Heart right ventricle (tissue), 16 donors: ENCODE results near the gene RNF157. TPM values are rescaled to one million over a fixed set of nuclear protein-coding genes. Genes with fewer than 3 reads are reported as not detected.

Source experiments
- ATAC-seq, 8 donors: fragments of 200-7000 bp; cut with Tn5 transposase; one replicate each; pipeline ENCODE4 v1.9.1; 2020; ENCODE audit warnings: mild to moderate bottlenecking in 8 of 8, moderate library complexity in 8 of 8, moderate number of reproducible peaks in 1 of 8
- DNase-seq, 2 donors: peaks; one replicate each; pipeline ENCODE4 v3.0.0-alpha.2; 2020
- H3K27ac ChIP-seq, 10 donors: fragments of 200-600 bp; sonication (generic) in 2 of 10; one replicate each; pipeline versions ENCODE4 v1.5.0 to v1.8.0; 2020 to 2022; ENCODE audit warnings: mild to moderate bottlenecking in 3 of 10
- H3K27me3 ChIP-seq, 7 donors: fragments of 200-600 bp; one replicate each; pipeline ENCODE4 v1.8.0; 2021 to 2022; ENCODE audit warnings: mild to moderate bottlenecking in 2 of 7
- H3K36me3 ChIP-seq, 9 donors: fragments of 200-600 bp; sonication (generic) in 1 of 9; one replicate each; pipeline versions ENCODE4 v1.5.0 to v1.8.0; 2020 to 2022; ENCODE audit warnings: mild to moderate bottlenecking in 2 of 9
- H3K4me1 ChIP-seq, 9 donors: fragments of 200-600 bp; sonication (generic) in 1 of 9; one replicate each; pipeline versions ENCODE4 v1.5.0 to v1.8.0; 2020 to 2022; ENCODE audit warnings: mild to moderate bottlenecking in 4 of 9
- H3K4me3 ChIP-seq, 10 donors: fragments of 200-600 bp; sonication (generic) in 2 of 10; one replicate each; pipeline versions ENCODE4 v1.5.0 to v1.8.0; 2020 to 2022; ENCODE audit warnings: mild to moderate bottlenecking in 7 of 10, moderate library complexity in 2 of 10
- H3K9me3 ChIP-seq, 11 donors: fragments of 200-600 bp in 10 of 11; sonication (generic) in 2 of 11; one replicate each; pipeline versions ENCODE4 v1.5.0 to v1.8.0; 2013 to 2022; ENCODE audit warnings: mild to moderate bottlenecking in 2 of 11, control low read depth in 1 of 11, moderate library complexity in 1 of 11
- WGBS, 2 donors: extraction: QIAGEN DNeasy Blood & Tissue Kit; methylation state at CpG; one replicate each; pipeline ENCODE4 v1.1.7; 2013; ENCODE audit warnings: inconsistent platforms in 1 of 2; 5-methylcytosine and 5-hydroxymethylcytosine counted together
- intact Hi-C, 10 donors: fragments of 100-400 bp; cut with DNase I; formaldehyde crosslinking; loops; one replicate each; pipeline versions ENCODE4 v1.11.1 to v1.14.2; 2022
- polyA plus RNA-seq, 2 donors: library from polyadenylated mRNA; stranded (reverse); fragments of 200-250 nt; gene quantifications; one replicate each; pipeline ENCODE4 v1.2.3, GENCODE V29; 2013
- total RNA-seq, 10 donors: library from RNA; stranded (reverse); fragmentation: NEBNext Ultra II Directional in 3 of 10; extraction: Animal tissue kit (Norgen Biotek cat#: 25700) in 3 of 10; gene quantifications; one replicate each; pipeline versions ENCODE4 v1.2.1 to v1.2.4, GENCODE V29; 2021 to 2023
- TF ChIP-seq, protein P1 (sequence below), 9 donors: fragments of 200-600 bp; sonication (generic) in 2 of 9; IDR thresholded peaks; one replicate each; pipeline versions ENCODE4 v1.5.0 to v1.8.0; 2021 to 2022; ENCODE audit warnings: antibody characterized with exemption in 9 of 9, mild to moderate bottlenecking in 5 of 9, moderate library complexity in 1 of 9
- donor health status: Arrhythmogenic right ventricular cardiomyopathy.
- donor health status: ischemic (EF 13 %, LVEDD 7.1; RV severe dilation, severe dysfunction).
- donor health status: healthy with polysubstance abuse.
- donor health status: DM: no; HTN: yes; CAD: no.
- donor health status: DM: no; HTN: no; CAD: no.
- donor health status: ischemic (EF 25% LVEDD 6.9; RV normal size, moderate dysfunction).
- donor health status: ischemic (EF 25% LVEDD 5.7; RV mildly dilated, moderate dysfunction).
- donor health status: healthy.
- donor health status: DM: yes; HTN: yes; CAD: no.
- donor health status: Ischemic cardiomyopathy.
- donor health status: ischemic (EF 35%, LVEDD 5.7; RV mildly dilated, moderate dysfunction).
- donor health status: nonischemic (EF 11% LVEDD 7.7; RV severe dilation, severe dysfunction).
- donor health status: DM: yes; HTN: yes; CAD: no.
- donor health status: PGD.
- donor health status: ischemic (EF 29% LVEDD 5.4; RV normal size, mild dysfunction).
- donor health status: nonischemic (EF 23%, LVEDD 6.1; RV moderate dilation, normal function).

RNF157 gene
- total and polyA plus RNA-seq, 12 donors: 1.3 to 18.8 (median 3.4) TPM

DNA sequence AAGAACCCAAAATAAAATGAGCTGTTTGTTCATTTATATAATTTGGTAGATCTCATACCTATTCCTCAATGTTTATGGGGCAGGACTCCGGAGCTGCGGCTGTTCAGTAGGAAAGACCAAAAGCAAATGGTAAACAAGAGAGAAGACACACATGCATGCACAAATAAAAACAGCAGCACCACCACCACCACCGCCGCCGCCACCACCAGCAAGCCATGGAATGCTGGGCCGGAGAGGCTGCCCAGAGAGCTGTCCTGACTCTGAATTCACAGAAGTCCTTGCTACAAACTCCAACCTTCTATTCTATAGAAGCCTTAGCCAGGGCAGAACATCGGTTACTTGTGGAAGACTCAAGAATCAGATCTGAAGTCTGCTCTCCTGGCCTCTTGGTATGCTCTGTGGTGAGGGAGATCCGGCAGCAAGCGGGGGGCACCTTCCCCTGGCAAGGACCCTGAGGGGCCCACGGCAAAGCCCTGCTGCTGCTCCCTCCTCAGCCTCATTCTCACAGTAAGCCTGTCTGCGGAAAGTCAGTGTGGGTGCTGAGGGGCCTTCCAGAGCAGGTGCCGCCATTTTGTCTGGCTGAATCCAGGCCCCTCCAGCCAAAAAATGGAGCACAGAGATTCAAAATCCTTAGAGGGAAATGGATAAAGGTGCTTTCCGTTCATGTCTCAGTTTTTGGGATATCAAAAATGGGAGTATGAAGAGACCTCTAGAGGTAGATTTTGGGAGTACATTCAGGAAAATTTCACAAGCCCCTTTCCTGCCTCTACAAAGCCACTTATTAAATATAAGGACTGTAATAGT, 92.9 kb downstream of the RNF157 start:
- TF ChIP-seq, protein P1, sequence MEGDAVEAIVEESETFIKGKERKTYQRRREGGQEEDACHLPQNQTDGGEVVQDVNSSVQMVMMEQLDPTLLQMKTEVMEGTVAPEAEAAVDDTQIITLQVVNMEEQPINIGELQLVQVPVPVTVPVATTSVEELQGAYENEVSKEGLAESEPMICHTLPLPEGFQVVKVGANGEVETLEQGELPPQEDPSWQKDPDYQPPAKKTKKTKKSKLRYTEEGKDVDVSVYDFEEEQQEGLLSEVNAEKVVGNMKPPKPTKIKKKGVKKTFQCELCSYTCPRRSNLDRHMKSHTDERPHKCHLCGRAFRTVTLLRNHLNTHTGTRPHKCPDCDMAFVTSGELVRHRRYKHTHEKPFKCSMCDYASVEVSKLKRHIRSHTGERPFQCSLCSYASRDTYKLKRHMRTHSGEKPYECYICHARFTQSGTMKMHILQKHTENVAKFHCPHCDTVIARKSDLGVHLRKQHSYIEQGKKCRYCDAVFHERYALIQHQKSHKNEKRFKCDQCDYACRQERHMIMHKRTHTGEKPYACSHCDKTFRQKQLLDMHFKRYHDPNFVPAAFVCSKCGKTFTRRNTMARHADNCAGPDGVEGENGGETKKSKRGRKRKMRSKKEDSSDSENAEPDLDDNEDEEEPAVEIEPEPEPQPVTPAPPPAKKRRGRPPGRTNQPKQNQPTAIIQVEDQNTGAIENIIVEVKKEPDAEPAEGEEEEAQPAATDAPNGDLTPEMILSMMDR (IDR thresholded peaks at IDR 0.05): peak; percentile 13 to 66 (median 53)
- intact Hi-C loops: loop anchor here in 2 of 10 donors (2.0 kb wide), 2 partner anchors 23 to 27 kb away; no protein-coding TSS in a partner anchor

DNA sequence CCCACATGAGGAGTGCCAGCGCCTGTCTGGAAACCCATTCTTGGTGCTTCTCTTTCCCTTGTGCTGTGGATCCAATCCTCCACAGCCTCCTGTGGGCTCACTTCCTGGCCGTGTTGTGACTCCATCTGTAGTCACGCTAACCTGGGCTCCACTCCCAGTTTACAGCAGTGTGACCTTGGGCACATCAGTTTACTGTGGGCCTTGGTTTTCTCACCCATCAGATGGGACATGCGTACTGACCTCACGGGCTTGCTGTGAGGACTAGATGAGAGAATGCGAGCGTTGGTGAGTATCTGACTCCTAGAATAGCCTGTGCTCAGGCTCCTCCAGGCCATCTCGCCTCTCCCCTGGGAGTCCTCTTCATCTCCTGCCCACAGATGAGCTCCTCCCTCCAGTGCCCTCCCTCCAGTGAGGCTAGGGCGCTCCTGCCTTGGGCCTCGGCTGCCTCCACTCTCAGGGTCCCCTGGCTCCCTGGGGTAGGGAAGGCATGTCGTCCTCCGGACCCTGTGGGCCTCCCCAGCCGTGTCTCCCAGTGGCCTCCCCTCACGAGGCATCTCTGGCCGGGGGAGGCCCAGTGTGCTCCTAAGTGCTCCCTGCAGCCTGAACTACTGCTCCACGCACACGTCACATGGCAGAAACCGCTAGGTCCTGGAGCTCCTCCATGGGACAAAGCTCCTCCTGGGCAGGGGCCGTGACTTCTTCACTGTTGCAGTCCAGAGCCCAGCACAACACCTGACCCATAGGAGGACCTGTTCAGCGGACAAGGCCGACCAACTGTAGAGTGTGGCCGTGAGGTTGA, 94.0 kb downstream of the RNF157 start:
- DNase-seq: no peak
- TF ChIP-seq, protein P1 (IDR thresholded peaks at IDR 0.05): no peak

More for the DNA sequence above, 92.9 kb downstream of the RNF157 start:
- Histone ChIP-seq H3K36me3 (no peaks in the 10 kb centered on the region), H3K4me1 (peaks cover 3 to 43% (median 25%) of the 10 kb centered on the region in 9 donors), H3K27me3 (no peaks in the 10 kb centered on the region), H3K27ac (no peak overlapping the region), H3K4me3 (no peak overlapping the region), H3K9me3 (no peaks in the 10 kb centered on the region)
- ATAC-seq (no peak), DNase-seq (no peak)
- WGBS, 2 donors: 86 to 87% methylated on average over 13 of the region's 13 CpGs

DNA sequence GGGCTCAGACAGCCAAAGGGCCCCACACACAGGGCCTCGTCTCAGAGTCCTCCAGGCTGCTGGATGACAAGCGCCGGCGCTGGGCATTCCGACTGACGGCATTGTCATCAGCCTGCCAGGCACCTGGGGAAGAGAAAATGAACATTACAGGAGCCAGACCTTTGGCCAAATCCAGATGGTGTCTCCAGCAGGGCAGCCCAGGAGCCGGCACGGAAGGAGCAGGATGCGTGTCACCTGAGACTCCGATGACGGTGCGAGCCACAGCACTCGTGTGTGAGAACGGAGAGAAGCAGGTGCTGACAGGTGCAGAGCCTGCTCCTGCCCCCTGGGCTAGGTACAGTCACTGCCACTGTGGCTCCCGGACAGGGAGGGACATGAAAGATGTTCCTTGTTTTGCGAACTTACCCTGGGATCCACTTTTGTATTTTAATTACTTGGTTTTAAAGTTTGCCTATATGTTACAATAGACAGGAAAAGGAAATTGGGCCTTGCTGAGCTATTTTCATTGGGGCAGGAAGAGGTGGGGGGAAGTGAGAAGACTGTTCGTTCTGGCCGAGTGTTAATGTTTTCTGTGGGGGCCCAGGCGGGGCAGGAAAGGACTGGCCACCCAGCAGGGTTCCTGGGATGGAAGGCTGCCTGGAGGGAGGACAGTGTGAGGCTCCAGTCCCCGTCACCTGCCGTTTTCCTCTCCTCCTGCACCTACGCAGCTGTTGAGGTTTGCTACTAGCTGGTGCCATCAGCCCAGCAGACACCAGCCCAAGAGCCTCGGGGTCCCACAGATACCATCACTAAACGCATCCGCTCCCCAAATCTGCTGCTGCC, 94.9 kb downstream of the RNF157 start:
- ATAC-seq: peak in 4 of 8 donors; percentile 21 to 58 (median 46)
- peak overlapping the region in 5 of 10 donors; percentile 0 to 23 (median 10) for H3K4me3 ChIP-seq
- intact Hi-C loops: loop anchor here in 1 of 10 donors (2.0 kb wide), 1 partner anchor 25 kb away; no protein-coding TSS in a partner anchor
- WGBS, 2 donors: 58 to 60% methylated on average over 25 of the region's 25 CpGs
- H3K9me3 ChIP-seq: no peaks in the 10 kb centered on the region
- peak overlapping the region in 8 of 10 donors; percentile 9 to 80 (median 44) for H3K27ac ChIP-seq
- TF ChIP-seq, protein P1 (IDR thresholded peaks at IDR 0.05): no peak
- peaks cover 0 to 13% (median 1%) of the 10 kb centered on the region in 7 donors for H3K27me3 ChIP-seq
- H3K4me1 ChIP-seq: peaks cover 8 to 60% (median 43%) of the 10 kb centered on the region in 9 donors
- no peak for DNase-seq
- no peaks in the 10 kb centered on the region for H3K36me3 ChIP-seq

More for the DNA sequence above, 94.0 kb downstream of the RNF157 start:
- Histone ChIP-seq H3K27me3 (peaks cover 0 to 5% (median 0%) of the 10 kb centered on the region in 7 donors), H3K4me3 (peak overlapping the region in 3 of 10 donors; percentile 0 to 16 (median 10)), H3K9me3 (no peaks in the 10 kb centered on the region), H3K4me1 (peaks cover 3 to 52% (median 35%) of the 10 kb centered on the region in 9 donors), H3K36me3 (no peaks in the 10 kb centered on the region), H3K27ac (peak overlapping the region in 8 of 10 donors; percentile 9 to 80 (median 44))
- WGBS, 2 donors: 87 to 90% methylated on average over 22 of the region's 22 CpGs
- ATAC-seq: peak in 1 of 8 donors; percentile 4
- intact Hi-C loops: loop anchor here in 1 of 10 donors (2.0 kb wide), 1 partner anchor 25 kb away; no protein-coding TSS in a partner anchor
